ENCODE data around the gene RBAK.

The RBAK gene

GRCh38 chr7:5117095-5117970, 71.7 kb downstream of the RBAK start:
- Mint-ChIP-seq H3K27me3 (ENCODE audit: low read depth, poor library complexity) (peaks cover 10% of the 10 kb centered on the region), H3K9me3 (peaks cover 12% of the 10 kb centered on the region), H3K36me3 (ENCODE audit: low read depth) (no peaks in the 10 kb centered on the region), H3K4me1 (no peaks in the 10 kb centered on the region), H3K27ac (peak overlapping the region; percentile 29), H3K4me3 (no peak overlapping the region)
- DNase-seq, result no peak
- TF ChIP-seq, protein P1, sequence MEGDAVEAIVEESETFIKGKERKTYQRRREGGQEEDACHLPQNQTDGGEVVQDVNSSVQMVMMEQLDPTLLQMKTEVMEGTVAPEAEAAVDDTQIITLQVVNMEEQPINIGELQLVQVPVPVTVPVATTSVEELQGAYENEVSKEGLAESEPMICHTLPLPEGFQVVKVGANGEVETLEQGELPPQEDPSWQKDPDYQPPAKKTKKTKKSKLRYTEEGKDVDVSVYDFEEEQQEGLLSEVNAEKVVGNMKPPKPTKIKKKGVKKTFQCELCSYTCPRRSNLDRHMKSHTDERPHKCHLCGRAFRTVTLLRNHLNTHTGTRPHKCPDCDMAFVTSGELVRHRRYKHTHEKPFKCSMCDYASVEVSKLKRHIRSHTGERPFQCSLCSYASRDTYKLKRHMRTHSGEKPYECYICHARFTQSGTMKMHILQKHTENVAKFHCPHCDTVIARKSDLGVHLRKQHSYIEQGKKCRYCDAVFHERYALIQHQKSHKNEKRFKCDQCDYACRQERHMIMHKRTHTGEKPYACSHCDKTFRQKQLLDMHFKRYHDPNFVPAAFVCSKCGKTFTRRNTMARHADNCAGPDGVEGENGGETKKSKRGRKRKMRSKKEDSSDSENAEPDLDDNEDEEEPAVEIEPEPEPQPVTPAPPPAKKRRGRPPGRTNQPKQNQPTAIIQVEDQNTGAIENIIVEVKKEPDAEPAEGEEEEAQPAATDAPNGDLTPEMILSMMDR (IDR thresholded peaks at IDR 0.05), result no peak
